Right lung (tissue), 5 donors: ENCODE results near the gene MPP3. TPM values are rescaled to one million over a fixed set of nuclear protein-coding genes. Genes with fewer than 3 reads are reported as not detected.

ENCODE experiments used
- DNase-seq, 2 donors: peaks; one replicate each; pipeline ENCODE4 v3.0.0-alpha.2; 2013
- polyA plus RNA-seq, 5 donors: library from polyadenylated mRNA; unstranded; fragments of 120-200 nt; gene quantifications; one replicate each; pipeline versions ENCODE4 v1.2.1 to v1.2.3, GENCODE V29; 2013; ENCODE audit warnings: inconsistent platforms in 1 of 5, low replicate concordance in 1 of 5; ENCODE audit not compliant: insufficient read length in 5 of 5, insufficient read depth in 1 of 5

Gene MPP3
- polyA plus RNA-seq, 5 donors: 9.3 to 13.7 (median 10.6) TPM

DNA sequence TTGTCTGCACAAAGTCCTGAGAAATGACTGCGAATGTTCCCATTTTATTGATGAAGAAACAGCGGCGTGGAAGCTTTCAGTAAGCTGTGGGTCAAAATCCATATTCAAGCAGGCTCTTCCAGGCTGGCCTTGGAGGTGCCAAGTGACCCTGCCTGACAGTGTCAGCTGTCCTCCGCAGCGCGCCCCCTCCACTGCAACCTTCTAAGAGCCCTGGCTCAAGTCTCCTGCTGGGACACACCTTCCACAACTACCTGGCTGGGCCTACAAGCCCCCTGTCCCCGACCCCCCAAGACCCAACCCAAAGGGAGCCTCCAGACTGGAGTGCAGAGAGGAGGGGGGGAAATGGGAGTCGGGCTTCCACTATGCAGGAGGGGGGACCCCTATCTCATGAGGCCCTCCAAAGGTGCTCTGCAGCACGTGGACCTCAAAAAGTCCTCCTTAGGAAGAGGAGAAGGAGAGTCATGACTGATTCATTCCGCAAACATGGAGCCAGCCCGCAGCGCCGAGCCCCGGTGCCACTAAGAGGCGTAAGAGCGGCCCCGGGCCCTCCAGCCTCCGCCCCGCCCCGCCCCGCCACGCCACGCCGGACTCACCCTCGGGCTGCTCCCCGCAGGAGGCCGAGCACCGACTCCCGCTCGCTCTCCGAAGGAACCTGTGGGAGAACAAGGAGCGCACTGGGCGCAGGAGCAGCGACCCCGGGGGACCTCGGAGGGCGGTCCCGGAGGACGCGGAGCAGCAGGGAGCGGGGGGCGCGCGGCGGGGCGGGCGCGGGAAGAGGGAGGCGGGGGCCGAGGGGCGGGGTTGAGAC lies 574 bp downstream of the MPP3 start:
- DNase-seq: peak in 1 of 2 donors; percentile 27

DNA sequence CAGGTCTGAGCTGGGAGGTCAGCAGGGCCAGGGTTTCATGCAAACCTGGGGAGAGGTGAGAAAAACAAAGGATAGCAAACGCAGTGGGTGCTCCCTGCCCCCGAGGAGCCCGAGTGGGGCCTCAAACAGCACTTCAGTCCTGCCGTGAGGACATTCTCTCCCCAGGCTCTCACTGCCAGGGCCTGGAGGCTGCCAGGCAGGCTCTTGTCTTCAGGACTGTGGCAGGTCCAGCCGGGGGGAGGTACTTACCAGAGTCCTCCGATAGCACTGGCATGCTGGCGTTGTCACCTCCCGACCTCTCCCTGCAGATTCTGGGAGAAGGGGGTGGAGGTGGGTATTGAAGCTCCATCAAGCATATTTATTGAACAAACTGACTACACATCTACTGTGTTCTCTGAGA lies 1.3 kb downstream of the MPP3 start:
- DNase-seq: no peak

DNA sequence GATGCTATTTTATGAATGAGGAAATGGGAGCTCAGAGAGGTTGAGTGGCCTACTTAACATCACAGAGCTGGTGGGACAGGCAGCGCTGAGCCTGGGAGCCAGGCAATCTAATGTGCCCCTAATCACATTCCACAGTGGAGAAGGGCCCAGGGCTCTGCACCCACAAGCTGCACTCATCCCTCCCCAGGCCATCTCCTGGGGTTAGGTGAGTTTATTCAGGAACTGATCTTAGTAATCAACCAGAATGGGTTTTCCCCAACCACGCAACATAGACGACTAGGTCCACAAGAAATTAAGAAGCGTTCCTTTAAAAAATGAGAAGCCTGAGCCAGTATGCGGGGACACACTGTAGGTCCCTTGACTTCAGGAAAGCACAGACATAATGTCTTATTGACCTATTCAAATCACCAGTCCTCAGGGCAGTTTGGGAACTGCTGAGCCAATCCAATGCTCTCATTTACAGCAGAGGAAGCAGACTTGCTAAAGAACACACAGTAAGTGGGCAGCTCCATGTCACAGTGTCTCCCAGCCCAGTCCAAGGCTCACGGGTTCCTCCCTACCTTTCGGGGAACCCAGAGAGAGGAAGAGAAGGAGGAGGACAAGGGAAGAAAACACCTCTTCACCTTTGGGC lies 2.3 kb downstream of the MPP3 start:
- no peak for DNase-seq

DNA sequence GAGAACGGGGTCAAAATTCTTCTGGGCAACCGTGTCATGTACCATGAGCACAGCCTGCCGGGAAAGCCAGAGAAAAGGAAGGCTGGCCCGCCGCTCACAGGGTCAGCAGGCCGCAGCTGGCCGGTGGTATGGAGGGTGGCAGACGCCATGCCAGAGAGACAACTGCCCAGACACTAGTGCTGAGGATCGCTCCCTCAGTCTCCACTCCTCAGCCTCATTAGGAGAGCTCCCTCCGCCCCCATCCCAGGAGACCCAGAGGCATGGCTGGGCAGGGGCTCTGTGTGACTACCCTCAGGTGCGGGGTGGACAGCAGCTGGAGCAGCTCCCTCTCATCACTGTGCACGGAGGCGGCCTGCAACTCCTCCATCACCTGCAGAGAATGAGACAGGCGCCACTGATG lies 3.2 kb downstream of the MPP3 start:
- DNase-seq: no peak

- DNase-seq: no peak
Observed at GRCh38 chr17:43827596-43827995, 5.3 kb downstream of the MPP3 start.

GRCh38 chr17:43826206-43826605 lies 6.7 kb downstream of the MPP3 start:
- DNase-seq: no peak

GRCh38 chr17:43825567-43825966 lies 7.4 kb downstream of the MPP3 start:
- DNase-seq: no peak

- no peak for DNase-seq
Observed at GRCh38 chr17:43823350-43824084, 9.4 kb downstream of the MPP3 start.

DNA sequence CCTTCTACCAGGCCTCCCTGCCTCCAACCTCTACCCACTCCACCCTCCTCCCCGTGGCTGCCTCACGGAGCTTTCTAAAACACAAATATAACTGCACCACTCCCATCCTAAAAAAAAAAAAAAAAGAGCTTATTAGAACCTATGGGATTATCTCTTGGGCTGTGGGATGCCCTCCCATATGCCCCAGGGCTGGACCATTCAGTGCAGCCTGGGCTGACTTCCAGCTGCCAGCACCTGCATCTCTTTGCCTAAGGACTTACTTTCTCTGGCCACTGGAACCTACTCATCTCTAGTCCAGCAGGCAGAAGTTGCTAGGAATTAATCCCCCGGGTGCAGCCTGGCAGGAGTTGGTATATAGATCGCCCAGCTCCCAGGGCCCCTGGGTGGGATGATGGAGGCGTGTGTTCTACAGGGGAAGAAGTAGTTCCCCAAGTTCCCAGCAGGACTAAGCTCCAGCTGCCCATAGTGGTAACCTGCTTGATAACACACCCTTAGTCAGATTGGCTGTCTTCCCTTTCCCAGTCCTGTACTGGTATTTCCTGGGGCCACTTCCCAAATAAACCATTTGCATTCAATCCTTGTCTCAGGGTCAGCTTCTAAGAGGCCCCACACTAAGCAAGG lies 10.3 kb downstream of the MPP3 start:
- no peak for DNase-seq

DNA sequence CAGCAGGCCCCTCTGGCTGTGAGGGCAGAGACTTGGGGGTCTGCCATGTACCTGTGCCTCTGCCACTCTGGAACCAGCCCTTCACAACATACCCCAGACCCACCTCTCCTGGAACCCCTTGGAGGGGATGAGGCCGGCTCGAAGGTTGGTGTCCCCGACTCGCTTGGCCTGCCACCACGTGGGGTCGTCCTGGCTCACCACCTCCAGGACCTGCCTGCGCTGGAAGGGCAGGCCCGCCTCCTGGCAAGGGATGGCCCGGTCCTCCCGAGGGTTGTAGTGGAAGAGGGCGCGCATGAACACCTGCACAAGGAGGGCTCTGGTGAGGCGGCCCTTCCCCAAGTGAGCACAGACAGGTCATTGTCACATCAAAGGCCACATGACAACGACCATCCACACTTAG lies 12.2 kb downstream of the MPP3 start:
- DNase-seq: no peak

DNA sequence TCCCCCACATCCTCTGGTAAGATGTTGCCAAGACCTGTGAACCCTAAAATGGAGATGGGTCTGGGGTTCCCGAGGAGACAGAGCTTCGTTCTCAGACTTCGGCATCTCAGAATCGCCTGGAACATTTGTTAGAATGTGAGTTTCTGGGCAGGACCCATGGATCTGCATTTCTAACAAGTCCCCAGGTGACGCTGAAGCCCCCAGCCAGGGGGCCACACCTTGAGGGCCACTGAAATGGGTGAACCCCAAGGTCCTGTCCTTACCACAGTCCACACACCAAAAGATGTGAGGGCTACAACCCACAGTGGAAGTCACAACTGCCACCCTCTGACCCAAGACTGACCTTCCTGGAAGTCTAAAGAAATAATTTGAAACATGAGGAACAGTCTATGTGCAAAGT lies 14.0 kb downstream of the MPP3 start:
- no peak for DNase-seq

DNA sequence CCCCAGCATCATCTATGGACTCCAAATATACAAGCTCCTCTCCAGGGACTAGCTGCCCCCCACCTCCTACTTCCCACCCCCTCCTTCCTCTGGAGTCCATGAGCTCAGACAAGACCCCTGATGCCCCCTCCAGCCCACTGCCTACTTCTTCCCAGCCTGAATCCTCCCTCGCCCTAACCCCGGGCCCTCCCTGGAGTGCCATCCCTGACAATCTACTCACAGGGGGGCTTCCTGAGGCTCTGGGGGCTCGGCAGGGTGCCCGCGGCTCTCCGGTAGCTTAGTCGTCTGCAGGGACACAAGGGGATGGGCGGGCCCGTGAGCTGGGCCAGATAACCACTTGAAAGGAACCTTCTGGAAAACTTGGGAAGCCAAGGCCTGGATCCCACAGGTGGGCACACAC lies 15.1 kb downstream of the MPP3 start:
- no peak for DNase-seq

- no peak for DNase-seq
Observed at GRCh38 chr17:43816336-43817320, 16.3 kb downstream of the MPP3 start.

DNA sequence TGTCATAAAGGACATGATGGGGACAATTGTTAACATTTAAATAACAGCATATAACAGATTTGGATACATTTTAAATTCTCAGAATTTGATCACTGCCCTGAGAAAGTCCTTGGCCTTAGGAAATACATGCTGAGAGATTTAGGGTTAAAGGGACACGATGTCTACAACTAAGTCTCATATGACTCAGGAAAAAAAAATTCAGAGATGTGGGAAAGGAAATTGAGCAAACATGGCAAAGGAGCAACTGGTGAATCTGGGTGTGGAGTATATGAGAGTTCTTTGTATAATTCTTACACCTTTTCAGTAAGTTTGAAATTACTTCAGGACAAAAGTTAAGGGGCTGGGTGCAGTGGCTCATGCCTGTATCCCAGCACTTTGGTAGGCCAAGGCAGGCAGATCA lies 18.2 kb downstream of the MPP3 start:
- no peak for DNase-seq

- no peak for DNase-seq
Observed at GRCh38 chr17:43814026-43814425, 18.9 kb downstream of the MPP3 start.

DNA sequence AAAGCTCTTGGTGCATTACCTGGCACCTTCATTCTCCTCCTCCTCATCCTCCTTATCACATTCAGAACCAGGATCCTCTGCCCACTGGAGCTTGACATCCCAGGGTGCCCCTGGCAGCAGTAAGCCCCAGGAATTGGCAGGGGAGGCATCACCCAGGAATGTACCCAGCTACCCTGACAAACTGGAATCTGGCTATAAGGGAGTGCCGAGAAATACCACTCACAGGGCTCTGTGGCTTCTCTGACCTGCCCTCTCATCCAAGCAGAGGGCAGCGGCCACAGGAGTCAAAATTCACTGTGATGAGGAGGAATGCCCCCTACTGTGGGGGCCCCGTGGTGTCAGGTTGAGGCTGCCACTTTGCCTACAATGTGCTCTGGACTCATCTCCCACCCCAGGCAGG lies 19.6 kb downstream of the MPP3 start:
- DNase-seq: no peak

DNA sequence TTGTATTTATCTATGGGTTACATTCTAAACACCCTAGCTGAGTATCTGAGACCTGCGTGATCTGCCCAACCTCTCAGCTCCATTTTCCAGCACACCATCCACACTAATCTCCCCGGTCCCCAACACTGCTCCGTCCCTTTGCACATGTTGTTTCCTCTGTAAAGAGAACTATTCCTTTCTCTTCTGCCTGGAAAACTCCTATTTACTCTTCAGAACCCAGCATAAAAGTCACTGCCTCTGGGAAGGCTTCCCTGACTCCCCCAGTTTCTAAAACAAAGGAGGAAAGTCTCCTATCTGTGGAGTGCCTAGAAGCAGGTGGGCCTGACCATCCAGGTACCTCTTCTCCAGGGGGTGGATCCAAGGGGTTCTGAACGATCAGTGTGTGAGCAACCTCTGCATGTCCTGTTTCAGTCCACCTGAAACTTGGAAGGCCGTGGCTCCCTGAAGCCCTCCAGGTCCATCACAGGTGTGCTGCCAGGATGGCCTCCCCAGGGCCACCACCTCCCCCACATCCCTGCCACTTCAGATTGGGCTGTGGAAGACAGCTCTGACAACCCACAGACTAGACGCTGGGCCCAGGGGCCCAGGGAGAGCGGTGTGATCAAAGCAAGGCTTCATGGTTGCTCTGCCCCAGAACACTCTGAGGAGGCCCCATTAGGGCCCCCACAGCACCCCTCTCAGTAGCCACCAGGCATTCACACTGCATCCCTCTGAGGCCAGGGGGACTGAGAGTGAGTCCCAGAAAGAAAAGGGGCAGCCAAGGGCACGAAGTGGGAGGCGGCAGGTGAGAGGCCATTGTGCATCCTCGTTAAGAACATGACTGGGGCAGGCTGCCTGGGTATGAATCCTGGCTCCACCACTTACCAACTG lies 20.3 kb downstream of the MPP3 start:
- DNase-seq: no peak

- no peak for DNase-seq
Observed at GRCh38 chr17:43810823-43811222, 22.1 kb downstream of the MPP3 start.

DNA sequence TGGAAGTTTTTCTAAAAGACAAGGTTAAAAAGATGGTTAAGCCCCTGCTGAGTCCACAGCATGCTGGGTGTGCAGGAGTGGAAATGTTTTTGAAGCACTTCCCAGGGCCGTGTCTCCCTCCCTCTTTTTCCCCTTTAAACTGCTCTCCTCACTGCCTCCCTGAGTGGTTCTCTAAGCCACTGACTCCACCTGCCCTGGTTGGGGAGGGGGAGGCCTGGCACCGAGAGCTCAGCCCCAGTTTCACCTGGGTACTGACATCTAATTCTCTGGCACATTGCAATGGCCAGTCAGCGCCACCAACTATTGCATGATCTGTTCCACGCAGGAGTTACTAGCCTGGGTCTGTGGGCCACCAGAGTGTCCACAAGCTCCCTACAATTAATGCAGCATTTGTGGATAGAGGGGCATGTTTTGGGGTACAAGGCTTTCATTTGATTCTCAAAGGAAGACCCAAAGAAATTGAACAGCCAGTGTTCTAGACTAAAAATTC lies 22.7 kb downstream of the MPP3 start:
- DNase-seq: no peak

- DNase-seq: no peak
Observed at GRCh38 chr17:43809121-43809520, 23.8 kb downstream of the MPP3 start.
